CD4-positive, alpha-beta T cell treated with Interleukin-15 for 1 hour (primary cell): Measurements from ENCODE around the gene SVIL.
"Not testable (repeated sequence)": the region's sequence is repeated elsewhere in the genome, so short reads cannot be mapped to it uniquely, and the experiment has no call there.

Source experiments
- DNase-seq: peaks from one replicate; pipeline ENCODE4 v3.0.0-alpha.2; 2020

The SVIL gene

GRCh38 chr10:29535012-29535777 lies 99.6 kb downstream of the SVIL start:
- no peak for DNase-seq

GRCh38 chr10:29534590-29534989 lies 100.2 kb downstream of the SVIL start:
- no peak for DNase-seq

- no peak for DNase-seq
Observed at GRCh38 chr10:29533696-29534285, 101.0 kb downstream of the SVIL start.

- DNase-seq = no peak
Observed at GRCh38 chr10:29533046-29533445, 101.7 kb downstream of the SVIL start.

GRCh38 chr10:29532256-29532878 lies 102.4 kb downstream of the SVIL start:
- DNase-seq = no peak

GRCh38 chr10:29530112-29530976 lies 104.4 kb downstream of the SVIL start:
- no peak for DNase-seq

GRCh38 chr10:29529146-29529545 lies 105.6 kb downstream of the SVIL start:
- no peak for DNase-seq

- no peak for DNase-seq
Observed at GRCh38 chr10:29525762-29526161, 109.0 kb downstream of the SVIL start.

GRCh38 chr10:29524720-29525119 lies 110.1 kb downstream of the SVIL start:
- no peak for DNase-seq

- no peak for DNase-seq
Observed at GRCh38 chr10:29524294-29524693, 110.5 kb downstream of the SVIL start.

GRCh38 chr10:29522918-29523317 lies 111.9 kb downstream of the SVIL start:
- DNase-seq = no peak

- no peak for DNase-seq
Observed at GRCh38 chr10:29522061-29522855, 112.5 kb downstream of the SVIL start.

GRCh38 chr10:29519659-29520058 lies 115.1 kb downstream of the SVIL start:
- DNase-seq = no peak

- no peak for DNase-seq
Observed at GRCh38 chr10:29517352-29517923, 117.3 kb downstream of the SVIL start.

- not testable (repeated sequence) for DNase-seq
Observed at GRCh38 chr10:29516309-29516932, 118.3 kb downstream of the SVIL start.

GRCh38 chr10:29515879-29516278 lies 118.9 kb downstream of the SVIL start:
- DNase-seq = not testable (repeated sequence)

- DNase-seq = not testable (repeated sequence)
Observed at GRCh38 chr10:29515104-29515503, 119.7 kb downstream of the SVIL start.

- DNase-seq = no peak
Observed at GRCh38 chr10:29514306-29514705, 120.5 kb downstream of the SVIL start.

GRCh38 chr10:29512425-29512974 lies 122.3 kb downstream of the SVIL start:
- DNase-seq = no peak

- not testable (repeated sequence) for DNase-seq
Observed at GRCh38 chr10:29511806-29512205, 123.0 kb downstream of the SVIL start.
